ENCODE data around the gene CACNA1H.

CACNA1H gene

DNA sequence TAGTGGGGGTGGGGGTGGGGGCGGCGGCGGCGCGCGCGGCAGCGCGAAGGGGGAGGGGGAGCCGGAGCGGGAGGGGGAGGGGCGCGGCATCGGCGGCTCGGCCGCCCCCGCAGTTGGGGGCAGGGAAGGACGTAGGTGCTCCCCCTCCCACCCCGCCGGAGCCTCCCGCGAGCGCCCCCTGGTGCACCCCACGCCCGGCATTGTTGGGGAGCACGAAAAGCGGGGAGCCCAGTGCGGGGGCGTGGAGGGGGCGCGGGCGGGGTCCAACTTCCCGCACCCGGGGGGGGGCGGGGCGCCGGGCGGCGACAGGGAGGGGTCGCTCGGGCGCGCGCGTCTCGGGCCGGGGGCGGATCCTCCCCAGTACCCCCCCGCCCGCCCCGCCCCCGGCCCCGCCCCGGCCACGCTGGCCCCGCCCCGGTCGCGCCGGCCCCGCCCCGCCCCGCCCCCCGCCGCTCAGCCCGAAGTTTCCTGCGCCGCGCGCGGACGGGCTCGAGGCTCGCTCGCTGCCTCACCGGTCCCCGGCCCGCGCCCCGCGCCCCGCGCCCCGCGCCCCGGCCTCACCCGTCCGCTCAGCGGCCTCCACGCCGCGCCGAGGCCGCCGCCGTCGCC lies at the start of gene CACNA1H:
Gene CACNA1H (plus strand): TSS at position 456 of the 609 bp plus-strand sequence. CDS start 632 bp downstream, outside the sequence.
- DNase-seq (ENCODE audit: low read depth, low spot score), result no peak

DNA sequence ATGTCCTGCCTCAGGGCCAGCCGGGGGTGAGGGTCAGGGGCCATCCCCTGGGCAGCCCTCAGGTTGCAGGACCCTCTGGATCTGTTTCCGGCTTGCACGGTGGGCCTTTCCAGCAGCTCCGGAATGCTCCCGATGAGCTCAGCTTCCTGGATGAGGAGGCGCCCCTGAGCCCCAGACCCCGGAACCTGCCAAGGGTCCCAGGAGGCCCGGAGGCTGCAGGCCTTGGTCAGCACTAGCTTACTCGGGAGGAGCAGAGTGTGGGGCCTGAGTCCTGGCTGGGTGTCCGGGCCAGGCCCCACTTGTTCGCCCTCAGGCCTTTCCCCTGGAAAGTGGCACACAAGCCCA lies 49.3 kb upstream of the CACNA1H start:
- no peak for DNase-seq (ENCODE audit: low read depth, low spot score)

DNA sequence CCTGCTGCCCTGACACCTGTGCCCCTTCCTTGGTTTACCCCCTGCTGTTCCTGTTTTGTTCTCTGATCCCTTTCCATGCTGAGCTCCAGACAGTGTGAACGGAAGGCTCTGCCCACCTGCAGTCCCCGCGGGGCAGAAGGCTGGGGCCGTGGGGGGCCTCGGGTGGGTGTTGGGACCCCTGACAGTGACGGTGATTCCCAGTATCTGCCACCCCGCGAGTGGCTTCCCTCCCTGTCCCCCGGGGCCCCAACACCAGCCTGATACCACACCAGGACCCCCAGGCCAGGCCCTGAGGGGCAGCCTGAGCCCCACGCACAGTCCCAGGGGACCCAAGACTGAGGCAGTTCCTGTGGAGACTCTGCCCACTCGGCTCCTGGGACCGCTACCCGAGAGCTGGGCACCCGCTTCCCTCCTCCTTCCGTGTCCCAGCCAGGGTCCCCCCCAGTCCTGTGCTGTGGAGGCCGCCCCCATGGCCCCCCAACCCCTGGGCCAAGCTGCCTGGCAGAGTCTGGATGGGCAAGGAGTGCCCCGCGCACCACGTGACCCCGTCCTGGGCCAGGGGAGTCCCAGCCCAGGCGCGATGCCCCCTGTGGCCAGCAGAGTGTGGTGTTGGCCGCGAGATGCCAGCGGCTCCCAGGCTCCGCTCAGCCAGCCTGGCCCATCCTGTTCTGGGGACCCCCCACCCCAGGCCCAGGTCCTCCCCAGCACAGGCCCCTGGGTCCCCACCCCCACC lies 46.9 kb upstream of the CACNA1H start:
- peak; percentile 74 for DNase-seq (ENCODE audit: low read depth, low spot score)

DNA sequence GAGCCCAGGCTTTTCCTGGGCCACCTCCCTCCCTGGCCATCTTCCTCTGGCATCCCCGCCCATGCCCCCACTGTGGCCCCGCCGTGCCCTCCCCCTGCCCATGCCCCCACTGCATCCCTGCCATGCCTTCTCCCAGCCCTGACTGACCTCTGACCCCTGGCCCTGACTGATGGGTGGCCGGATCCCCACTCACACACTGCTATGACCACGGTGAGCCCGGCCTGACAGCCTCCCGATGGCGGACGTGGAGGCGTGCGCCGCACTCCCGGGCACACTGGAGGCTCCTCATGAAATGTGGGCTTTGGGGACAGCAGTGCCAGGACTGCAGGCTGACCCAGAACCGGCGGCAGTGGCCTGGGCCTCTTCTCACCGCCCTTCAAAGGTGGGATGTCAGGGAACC lies 46.2 kb upstream of the CACNA1H start:
- no peak for DNase-seq (ENCODE audit: low read depth, low spot score)

DNA sequence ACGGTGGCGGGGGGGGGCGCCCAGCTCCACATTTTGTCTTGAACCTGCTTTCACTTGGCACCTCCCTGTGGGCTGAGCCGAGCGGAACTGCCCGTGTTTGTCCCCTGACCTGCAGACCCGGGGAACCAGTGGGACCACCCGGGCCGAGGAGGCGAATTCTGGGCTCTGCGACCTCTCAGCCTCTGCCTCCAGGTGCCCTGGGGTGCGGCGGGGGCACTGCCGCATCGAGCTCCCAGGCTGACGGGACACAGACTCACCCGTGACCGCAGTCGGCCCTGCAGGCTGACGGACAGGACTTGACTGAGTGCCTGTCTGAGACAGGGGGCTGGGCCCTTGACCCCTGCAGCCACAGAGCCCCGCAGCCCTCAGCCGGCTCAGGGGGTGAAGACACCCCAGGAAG lies 45.8 kb upstream of the CACNA1H start:
- no peak for DNase-seq (ENCODE audit: low read depth, low spot score)

DNA sequence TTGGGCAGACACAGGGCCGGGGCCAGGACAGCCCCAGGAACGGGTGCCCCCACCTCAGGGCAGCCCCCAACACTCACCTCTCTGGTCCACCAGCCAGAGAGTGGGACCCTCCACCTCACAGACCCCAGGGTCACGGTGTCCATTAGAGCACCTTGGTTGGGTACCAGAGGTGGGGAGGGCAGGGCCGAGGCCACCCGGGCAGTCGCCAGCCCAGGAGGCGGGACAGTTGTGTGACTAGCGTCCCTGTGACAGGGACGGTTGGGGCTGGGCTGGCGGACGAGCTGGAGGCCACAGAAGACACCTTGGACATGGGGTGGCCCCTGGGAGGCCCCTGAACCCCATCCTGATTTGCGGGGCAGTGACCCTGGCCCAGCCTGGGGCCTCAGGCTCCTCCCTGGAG lies 45.2 kb upstream of the CACNA1H start:
- no peak for DNase-seq (ENCODE audit: low read depth, low spot score)

DNA sequence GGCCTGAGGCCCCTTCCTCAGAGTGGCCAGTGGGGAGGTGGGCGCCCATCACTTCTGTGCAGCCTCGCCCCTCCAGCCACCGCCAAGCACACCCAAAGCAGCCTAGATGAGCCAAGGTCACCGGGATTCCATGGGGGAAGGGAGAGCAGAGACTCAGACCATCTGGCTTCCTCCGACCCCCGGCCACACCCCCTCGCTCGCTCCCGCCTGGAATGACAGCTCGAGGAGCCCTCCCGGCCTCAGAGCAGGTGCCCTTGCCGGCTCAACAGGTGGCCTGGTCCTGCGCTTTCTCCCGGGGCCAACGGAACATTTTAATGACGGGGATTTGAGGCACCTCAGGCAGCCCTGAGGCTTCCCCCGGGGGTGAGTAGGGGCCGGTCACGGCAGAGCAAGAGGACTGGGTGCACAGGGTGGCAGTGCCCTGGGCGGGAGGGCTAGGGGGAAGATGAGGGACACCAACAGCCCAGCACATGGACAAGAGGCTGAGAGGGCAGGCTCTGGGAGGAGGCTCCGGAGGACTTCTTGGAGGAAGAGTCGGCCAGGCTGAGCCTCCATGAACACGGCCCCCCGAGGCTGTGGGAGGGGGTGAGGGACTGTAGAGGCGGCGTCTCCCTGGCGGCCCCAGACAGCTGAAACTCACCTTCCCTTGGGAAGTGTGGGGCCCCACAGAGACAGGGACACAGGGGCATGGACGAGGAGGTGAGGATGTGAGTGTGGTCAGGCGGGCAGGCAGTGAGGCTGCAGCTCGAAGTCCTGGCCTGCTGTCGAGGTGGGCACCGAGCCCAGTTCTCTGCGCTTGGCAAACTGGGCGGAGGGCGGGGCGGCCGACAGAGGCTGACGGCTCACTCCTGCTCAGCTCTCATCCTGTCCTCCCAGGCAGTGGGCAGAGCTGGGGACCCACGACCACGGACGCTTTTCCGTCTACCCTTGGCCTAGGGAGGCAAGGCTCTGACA lies 44.3 kb upstream of the CACNA1H start:
- no peak for DNase-seq (ENCODE audit: low read depth, low spot score)

DNA sequence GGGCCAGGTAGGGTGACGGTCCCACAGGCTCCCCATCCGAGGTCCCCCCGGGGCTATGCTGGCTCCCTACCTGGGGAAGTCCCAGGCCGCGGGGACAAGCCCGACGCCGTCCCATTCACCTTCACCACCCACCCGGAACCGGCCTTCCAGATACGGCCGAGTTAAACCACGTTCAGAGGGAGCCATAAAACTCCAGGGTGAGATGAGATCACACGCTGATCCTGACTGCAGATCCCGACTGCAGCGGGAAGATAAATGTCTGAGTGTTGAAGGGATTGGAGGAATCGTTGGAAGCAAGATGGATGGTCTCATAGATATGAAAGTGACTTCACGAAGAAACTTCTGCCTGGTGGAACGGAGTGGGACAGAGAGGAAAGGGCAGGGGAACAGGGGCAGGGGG lies 43.3 kb upstream of the CACNA1H start:
- DNase-seq (ENCODE audit: low read depth, low spot score), result no peak

DNA sequence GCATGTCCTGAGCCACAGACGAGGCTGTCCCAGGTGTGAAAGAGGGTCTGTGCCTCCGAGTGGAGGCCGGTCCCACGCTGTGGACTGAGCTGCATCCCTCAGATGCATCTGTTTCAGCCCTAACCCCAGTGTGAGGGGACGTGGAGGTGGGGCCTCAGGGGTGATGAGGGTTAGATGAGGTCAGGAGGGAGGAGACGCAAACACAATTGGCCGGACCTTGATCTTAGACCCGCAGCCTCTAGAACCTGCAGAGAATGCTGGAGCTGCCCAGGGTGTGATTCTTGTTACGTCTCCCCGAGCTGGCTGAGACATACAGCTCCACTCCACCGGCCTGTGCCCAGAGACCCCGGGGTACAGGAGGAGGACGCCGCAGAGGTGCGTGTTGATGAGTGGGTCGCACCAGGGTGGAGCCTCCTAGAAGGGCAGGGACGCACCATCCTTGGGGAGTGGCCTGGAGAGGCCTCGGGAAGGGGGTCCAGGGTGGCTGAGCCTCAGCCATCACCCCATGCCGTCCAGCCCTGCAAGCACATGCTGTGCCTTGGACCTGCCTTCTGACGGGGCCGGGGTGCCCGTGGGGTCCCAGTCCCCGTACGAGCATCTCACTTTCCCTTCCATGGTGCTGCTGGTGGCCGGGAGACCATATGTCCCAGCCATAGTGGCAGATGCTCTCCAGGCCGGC lies 40.3 kb upstream of the CACNA1H start:
- no peak for DNase-seq (ENCODE audit: low read depth, low spot score)

DNA sequence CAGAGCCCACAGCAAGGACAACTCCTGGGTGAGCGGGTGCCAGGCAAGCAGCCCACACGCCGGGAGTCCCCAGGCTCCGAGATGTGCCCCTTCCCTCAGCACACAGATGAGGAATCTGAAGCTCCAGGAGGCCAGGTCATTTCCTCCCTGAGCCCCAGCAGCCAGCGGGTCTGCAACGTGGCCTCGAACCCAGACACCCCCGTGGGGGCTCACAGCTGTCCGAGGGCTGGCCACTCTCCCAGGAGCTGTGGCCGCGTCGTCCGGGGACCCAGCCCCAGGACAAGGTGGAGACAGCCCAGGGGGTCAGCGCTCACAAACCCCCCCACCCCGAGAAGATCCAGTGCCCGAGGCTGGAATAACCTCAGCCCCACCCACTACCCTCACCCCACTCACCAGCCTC lies 39.4 kb upstream of the CACNA1H start:
- DNase-seq (ENCODE audit: low read depth, low spot score), result no peak

DNA sequence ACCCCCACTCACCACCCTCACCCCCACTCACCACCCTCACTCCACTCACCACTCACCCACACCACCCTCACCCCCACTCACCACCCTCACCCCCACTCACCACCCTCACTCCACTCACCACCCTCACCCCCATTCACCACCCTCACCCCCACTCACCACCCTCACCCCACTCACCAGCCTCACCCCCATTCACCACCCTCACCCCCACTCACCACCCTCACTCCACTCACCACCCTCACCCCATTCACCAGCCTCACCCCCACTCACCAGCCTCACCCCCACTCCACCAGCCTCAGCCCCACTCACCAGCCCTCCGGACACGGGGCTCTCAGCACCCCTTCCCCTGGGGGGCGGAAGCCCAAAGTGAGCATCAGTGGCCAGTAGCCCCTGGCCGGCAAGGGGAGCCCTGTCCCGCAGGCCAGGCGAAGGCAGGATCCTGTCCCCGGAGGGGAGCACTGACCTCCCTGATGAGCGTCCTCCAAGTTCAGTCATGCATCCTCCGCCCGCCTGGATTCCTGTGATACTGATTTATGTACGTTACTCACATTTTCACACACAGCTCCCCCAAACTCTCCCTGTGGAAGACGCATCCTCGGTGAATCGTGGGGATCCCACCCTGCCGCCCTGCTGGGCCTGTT lies 38.9 kb upstream of the CACNA1H start:
- DNase-seq (ENCODE audit: low read depth, low spot score), result no peak

DNA sequence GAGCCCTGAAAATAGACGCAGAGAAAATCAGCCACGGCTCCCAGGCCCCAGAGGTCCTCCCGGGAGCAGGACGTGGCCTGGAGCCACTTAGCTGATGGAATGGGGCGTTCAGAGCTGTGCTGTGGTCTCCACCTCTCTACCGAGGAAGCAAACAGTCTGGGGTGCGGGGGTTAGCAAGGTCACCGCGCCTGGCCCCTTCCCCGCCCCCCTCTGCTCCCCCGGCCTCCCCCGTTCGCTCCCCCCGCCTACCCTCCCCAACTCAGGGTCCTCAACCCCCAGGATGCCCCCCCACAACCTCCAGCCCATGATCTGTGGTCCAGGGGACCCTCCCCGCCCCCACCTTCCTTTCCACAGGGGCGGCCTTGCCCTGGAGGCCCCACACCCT lies 36.2 kb upstream of the CACNA1H start:
- DNase-seq (ENCODE audit: low read depth, low spot score), result no peak

DNA sequence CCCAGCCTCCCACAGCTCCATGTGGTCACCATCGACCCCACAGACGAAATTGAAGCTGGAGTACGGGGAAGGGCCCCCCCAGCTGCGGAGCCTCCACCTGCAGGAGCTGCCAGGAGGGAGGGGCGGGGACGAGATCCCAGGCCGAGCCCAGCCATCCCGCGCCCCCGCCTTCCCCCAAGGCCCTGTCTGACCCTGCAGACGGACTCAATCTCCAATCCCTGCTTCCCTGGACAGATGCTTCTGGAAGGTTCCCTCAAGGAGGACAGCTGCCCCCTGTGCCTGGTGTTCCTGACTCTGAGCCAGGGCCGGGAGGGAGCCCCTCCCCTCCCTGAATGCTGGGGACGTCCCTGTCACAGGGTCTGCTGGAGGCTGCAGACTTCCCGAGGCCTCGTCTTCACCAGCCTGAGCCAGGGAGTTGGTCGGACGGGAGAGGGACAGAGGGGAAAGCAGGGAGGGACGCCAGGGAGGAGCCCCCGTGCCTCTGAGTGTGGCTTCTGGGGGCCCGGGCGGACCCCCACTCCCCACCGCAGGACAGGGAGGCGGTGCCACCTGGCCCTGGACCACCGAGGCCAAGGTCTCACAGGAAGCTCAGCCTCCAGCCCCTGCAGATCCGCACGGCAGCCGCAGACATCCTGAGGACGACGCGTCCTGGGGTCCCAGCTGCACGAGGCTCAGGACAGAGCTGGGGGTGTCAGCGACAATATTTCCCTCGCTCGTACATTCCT lies 35.6 kb upstream of the CACNA1H start:
- DNase-seq (ENCODE audit: low read depth, low spot score), result no peak

DNA sequence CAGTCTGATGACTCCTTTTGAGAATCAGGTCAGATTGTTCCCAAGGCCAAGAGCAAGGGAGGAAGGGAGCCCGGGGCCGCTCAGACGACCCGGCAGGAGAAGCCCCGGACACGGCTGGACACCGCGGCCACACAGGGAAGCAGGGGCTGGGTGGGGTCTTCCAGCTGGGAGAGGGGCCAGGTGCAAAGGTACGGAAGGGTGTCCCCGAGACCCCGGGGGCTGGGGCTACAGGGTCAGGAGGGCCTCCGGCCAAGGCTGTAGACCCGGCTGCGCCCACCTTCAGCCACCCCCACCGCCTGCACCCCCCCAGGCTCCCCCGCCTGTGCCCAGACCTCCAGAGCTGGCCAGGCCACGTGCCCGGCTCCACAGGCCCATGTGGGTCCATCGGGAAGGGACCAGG lies 35.0 kb upstream of the CACNA1H start:
- no peak for DNase-seq (ENCODE audit: low read depth, low spot score)

DNA sequence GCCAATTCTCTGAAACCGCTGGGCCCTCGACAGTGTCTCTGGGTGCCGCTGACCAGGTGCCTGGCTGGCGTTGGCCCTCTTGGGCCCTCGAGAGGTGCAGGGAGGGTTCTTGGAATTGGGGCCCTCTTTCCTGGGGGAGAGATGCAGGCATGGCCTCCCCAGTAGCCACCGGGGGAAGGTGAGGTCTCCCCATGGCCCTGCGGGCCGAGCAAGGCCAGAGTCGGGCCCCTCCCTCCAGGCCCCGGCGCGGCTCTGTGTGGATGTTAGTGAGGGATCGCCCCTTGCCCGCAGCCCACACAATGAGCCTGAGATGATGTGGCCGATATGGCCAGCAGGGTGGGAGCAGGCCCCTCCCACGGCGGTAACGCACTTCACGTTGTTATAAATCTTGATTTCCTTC lies 33.8 kb upstream of the CACNA1H start:
- DNase-seq (ENCODE audit: low read depth, low spot score), result no peak

DNA sequence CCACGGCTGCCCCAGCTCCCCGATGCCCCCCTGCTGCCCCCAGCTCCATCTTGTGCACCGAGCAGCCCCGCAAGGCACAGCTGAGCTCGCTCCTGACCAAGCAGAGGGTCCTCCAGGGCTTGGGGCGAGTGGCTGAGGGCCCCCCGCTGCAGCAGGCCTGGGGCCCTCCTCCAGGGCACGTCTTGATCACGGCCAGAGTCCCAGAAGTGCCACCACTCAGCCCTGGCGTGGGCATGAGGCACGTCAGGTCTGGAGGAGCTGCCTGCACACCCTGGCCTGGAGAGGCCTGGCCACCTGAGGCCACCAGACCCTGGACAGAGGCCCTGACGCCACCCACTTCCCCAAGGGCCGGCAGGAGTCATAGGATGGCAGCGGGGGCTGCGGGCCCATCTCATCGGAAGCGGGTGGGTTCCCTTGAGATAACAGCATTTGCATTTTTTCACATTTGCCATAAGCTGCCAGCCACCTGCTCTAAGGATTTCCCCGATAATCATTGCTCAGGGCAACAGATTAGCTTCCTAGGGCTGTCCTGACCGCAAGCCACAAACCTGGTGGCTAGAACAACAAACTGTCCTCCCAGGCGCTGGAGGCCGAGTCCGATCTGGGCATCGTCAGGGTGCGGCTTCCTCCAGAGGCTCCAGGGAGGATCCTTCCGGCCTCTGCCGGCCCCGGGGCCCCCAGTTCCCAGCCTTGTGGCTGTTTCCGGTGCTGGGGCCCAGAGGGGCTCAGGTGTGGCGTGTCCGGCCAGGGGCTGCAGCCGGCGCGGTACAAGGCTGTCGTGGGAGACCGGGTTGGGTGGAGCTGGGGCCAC lies 32.9 kb upstream of the CACNA1H start:
- no peak for DNase-seq (ENCODE audit: low read depth, low spot score)

DNA sequence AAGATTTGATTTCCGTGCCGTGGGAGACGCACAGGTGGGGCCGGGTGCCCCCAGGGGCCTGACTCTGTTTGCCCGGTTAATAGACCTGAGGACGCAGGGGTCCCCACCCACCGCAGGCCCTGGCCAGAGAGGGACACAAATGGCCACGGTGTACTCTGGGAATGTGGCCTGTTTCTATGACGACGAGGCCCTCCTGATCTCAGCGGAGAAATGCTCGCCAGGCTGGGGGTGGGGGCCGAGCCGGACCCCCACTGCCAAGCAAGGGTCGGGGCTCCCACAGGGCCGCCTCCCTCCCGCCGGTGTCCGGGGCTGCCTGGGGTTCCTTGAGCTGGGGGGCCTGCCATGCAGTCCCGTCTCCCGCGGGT lies 32.3 kb upstream of the CACNA1H start:
- DNase-seq (ENCODE audit: low read depth, low spot score), result no peak

DNA sequence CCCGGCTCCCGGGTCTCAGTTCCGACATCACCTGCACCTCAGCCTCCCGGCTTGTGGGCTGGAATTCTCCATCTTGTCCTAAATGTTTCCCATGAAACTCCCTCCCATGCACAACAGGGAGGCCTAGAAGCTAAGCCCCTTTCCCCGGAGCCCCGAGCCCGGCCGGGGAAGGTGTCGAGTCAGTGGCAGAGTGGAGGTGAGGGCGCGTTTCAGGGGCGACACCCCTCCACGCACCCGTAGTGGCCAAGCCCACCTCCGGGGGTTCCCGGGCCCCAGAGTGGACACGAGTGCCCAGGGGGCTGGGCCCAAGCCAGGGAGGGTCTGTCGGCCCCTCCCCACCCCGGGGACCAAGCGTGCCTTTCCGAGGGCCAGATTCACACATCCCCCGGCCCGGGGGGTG lies 31.9 kb upstream of the CACNA1H start:
- no peak for DNase-seq (ENCODE audit: low read depth, low spot score)

DNA sequence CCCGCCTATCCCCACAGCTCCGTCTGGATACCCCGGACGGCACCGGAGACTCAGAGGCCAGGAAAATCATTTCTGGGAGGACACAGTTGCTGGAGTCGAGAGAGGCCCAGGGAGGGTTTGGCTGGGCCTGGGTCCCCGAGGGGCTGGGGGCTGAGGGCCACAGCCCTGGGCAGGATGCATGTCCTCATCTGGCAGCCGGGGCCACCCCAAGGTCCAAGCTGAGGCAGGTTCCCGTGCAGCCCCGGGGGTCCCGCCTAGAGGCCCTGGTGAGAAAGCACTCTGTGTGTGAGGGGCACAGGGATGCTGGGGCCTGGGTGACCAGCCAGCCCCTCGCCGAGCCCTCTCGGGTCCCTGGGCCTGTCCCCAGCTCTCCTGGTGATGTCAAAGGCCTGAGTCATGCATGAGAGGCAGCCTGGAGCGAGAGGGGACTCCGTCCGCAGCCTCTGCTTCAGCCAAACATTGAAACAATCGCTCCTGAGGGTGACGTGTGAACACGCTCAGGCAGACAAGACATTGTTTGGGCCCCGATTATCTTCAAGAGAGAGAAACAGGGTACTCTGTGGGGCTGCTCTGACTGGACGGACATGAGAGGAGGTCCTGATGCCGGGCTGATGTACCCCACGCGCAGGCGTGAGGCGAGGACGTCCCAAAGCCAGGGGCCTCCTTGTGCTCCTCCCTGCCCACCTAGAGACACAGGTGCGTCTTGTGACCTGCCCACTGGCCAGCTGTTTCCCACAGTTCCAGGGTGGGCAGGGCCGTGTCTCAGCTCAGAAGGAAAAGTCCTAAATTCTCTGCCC lies 31.1 kb upstream of the CACNA1H start:
- no peak for DNase-seq (ENCODE audit: low read depth, low spot score)
